GM19025 (cell line): ENCODE measurements around the gene GPC6.

ENCODE experiments used
- ATAC-seq: cut with Tn5 transposase; IDR thresholded peaks from one replicate; pipeline ENCODE4 v1.9.1; 2021; ENCODE audit warnings: mild to moderate bottlenecking, low read depth, moderate library complexity; ENCODE audit not compliant: unreplicated experiment

Gene GPC6

GRCh38 chr13:94399812-94400211 lies 1173.2 kb downstream of the GPC6 start:
- no peak for ATAC-seq

- no peak for ATAC-seq
Measured at GRCh38 chr13:94400874-94401273, 1174.3 kb downstream of the GPC6 start.

GRCh38 chr13:94408314-94409036 lies 1181.9 kb downstream of the GPC6 start:
- ATAC-seq, result no peak

- no peak for ATAC-seq
Measured at GRCh38 chr13:94411747-94412146, 1185.1 kb downstream of the GPC6 start.

- ATAC-seq, result no peak
Measured at GRCh38 chr13:94412870-94413597, 1186.4 kb downstream of the GPC6 start.

- ATAC-seq, result no peak
Measured at GRCh38 chr13:94413598-94413944, 1187.0 kb downstream of the GPC6 start.

- no peak for ATAC-seq
Measured at GRCh38 chr13:94414141-94414540, 1187.5 kb downstream of the GPC6 start.

- no peak for ATAC-seq
Measured at GRCh38 chr13:94414708-94415107, 1188.1 kb downstream of the GPC6 start.

GRCh38 chr13:94415500-94416237 lies 1189.1 kb downstream of the GPC6 start:
- ATAC-seq, result no peak

- no peak for ATAC-seq
Measured at GRCh38 chr13:94416454-94417080, 1190.0 kb downstream of the GPC6 start.

GRCh38 chr13:94417294-94417693 lies 1190.7 kb downstream of the GPC6 start:
- ATAC-seq, result no peak

GRCh38 chr13:94419304-94419924 lies 1192.8 kb downstream of the GPC6 start:
- ATAC-seq, result no peak

- ATAC-seq, result no peak
Measured at GRCh38 chr13:94419925-94420305, 1193.3 kb downstream of the GPC6 start.

- ATAC-seq, result no peak
Measured at GRCh38 chr13:94427313-94427953, 1200.8 kb downstream of the GPC6 start.

- ATAC-seq, result no peak
Measured at GRCh38 chr13:94431574-94431973, 1205.0 kb downstream of the GPC6 start.

GRCh38 chr13:94431987-94432386 lies 1205.4 kb downstream of the GPC6 start:
- ATAC-seq, result no peak

- ATAC-seq, result no peak
Measured at GRCh38 chr13:94433055-94433961, 1206.7 kb downstream of the GPC6 start.

GRCh38 chr13:94435604-94436226 lies 1209.1 kb downstream of the GPC6 start:
- no peak for ATAC-seq

GRCh38 chr13:94444826-94445225 lies 1218.2 kb downstream of the GPC6 start:
- no peak for ATAC-seq
